GM21529 (cell line): ENCODE results near the gene CXCL12.

Experiments used
- ATAC-seq: cut with Tn5 transposase; IDR thresholded peaks from one replicate; pipeline ENCODE4 v1.9.1; 2021; ENCODE audit not compliant: unreplicated experiment

The CXCL12 gene

DNA sequence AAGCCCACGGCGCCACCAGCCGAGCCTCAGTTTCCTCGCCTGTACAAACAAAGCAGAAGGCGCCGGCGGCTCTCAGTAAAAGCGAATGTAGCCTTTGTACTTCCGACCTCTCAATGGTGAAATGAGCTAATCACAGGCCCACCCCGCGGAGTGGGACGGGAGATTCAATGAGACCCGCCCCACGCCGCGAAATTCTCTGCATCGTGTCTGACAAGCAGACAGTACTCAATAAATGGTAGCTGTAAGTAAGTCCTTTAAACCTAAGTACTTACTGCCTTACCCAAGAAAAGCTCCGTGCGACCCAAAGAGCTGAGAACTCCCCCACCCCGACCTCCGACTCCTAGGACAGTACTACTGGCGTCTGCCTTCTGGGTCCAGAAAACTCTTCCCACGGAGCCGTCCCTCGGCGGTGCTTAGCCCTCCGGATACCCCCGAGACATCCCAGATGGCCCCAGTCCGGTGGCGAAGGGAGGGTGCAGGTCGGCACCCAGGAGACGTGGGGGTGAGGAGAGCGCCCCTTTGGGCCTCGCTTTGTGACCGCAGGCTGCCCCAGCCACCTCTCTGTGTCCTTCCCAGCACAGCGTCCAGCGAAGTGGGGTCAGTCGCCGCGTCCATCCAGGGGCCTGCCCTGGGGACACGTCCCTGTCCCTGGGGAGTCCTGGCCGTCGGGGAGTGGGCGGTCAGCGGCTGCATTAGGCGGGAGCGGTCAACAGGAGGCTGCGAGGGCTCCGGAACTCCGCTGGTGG is 972 bp upstream of the CXCL12 start:
- ATAC-seq = no peak

DNA sequence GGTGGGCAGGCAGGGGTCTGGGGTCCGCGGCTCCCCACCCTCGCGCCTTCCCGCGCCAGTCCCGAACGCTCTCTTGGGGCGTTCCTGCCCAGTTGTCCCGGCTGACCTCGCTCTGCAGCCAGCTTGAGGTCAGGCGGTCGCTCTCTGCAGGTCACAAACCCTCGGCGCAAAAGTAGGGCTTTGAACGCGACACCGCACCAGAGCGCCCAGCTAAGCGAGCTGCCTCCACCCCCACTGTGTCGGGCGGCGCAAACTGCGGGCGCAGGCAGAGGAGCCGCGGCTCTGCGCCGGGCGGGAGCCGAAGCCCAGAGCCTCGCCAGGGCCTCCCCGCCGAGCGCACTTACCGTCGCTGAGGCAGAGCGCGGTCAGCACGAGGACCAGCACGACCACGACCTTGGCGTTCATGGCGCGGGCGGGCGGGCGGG is 284 bp downstream of the CXCL12 start:
- no peak for ATAC-seq

DNA sequence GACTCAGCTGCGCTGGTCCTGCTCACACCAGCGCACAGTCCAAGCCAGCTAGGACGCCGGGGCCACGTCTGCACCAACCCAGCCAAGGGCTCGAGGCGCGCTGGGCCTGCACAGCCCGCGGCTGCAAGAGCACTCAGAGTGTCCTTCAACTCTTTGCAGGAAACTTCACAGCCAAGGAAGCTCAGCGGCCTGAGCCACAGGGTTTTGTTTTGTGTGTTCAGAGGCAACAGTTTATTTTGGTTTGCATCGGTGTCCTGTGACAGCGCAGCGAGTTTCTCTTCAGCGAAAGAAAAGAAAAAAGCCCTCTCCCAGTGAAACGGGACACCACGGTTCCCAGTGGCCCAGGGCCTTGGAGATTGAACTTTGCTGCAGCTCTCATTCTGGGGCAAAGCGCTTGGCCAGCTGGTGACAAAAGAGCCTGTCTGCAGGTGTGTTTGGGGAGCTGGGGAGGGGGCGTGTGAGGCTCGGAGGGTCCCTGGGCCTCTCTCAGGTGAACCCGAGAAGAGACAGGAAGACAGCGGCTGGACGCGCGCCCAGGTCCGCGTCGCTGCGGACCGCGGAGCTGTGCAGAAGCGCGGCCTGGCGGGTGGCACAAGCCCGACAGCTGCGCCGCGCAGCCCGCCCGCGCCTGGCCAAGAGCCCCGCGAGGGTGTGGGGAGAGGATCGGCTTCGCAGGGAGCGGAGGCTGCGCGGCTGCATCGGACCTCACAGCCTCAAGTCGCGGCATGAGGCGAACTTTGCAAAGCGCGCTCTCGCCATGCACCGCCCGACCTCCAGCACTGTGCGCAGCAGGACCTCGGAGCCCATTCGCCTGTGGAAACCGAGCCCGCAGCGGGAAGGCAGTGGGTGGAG is 922 bp downstream of the CXCL12 start:
- no peak for ATAC-seq

DNA sequence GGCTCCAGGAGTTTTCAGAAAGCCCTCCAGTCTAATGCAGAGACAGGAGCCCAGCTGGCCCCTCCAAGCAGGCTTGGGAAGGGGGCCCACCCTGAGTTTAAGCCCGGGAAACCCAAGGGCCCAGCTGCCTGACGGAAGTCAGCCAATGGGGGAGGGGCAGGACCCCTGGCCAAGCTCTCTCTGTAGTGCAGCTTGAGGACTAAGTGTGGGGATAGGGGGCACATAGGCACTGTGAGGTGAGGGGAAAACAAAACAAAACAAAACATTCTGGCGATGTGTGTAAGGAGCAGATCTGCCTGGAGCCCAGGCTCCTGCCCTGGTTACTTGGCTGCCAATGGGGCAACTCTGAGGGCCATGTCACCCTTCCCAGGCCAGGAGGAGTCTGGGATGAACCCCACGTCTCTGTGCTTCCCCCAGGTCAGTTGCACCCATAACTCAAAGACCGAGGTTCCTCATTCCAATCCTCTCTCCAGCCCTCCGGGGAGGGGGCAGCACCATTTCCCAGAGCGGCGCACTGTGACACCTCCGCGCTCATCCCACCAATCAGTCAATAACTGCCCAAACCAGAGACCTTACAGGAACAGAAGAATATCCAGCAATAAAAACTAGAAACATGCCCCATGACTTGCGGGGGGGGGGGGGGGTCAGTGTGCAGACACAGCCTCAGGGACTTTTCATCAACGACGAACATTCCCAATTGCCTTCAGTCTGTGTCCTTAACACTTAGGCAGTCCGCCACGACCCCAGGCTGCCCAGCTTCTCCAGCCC is 1.7 kb downstream of the CXCL12 start:
- no peak for ATAC-seq

DNA sequence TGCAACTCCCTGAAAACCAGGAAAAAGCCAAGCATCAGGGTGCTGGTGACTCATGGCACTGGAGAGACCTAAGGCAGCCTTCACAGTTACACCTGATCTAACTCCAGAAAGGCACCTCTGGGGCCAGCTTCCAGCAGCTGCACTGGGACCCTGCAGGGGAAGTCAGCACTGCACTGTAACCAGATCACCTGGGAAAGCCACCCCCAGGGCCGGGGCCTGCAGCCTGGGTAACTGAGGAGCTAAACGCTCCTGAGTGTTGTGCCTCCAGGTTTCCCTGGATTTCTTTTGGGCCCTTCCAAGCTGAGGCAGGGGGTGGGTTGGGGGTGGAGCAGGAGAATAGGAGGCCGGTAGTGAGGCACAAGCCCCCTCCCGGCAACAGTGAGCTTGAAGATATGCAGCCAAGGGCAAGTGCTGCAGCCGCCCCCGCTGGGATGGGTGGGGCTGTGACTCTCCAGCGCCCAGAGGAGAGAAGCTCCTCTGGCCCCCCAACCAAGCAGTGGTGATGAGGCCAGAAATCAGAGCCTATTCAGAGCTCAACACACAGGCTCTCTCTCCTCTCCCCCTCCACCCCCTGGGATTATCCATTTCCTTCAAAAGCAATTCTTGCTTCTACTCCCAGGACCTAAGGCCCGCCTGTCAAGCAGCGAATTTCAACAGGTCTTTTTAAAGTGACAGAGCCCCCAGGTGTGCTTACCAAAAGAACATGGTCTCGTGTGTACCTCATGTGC is 2.6 kb downstream of the CXCL12 start:
- ATAC-seq = no peak

DNA sequence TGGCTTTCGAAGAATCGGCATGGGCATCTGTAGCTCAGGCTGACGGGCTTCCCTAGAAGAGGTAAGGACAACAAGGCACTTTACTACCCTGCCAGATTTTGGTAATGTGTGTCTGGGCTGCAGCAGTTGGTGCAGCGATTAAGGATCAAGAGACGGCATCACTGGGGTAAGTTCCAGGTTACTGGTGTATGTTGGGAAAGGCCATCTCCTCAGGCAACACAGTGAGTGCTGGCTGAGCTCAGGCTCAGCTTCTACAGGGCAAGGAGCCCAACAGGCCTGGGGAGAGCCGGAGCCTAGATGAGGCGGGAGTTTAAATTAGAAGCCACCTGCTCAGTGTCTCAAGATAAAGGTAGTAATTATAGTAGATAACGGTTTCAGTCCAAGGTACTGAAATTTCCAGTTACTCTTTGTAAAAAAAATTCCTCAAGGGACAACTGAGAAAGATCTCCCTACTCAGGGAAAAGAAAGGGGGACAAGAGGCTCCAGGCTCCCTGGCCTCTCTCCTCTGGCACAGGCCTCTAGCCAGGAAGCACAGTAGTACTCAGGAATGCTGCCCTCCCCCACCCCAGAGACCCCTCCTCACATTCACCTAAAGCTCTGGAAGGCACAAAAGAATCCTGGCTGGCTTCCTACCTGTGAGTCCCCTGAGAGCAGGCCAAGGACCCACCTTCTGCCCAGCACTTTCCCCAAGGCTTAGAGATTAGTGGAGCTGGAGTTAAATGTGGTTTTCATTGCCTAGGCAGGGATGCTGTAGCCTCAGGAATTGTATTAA is 3.9 kb downstream of the CXCL12 start:
- ATAC-seq = no peak

DNA sequence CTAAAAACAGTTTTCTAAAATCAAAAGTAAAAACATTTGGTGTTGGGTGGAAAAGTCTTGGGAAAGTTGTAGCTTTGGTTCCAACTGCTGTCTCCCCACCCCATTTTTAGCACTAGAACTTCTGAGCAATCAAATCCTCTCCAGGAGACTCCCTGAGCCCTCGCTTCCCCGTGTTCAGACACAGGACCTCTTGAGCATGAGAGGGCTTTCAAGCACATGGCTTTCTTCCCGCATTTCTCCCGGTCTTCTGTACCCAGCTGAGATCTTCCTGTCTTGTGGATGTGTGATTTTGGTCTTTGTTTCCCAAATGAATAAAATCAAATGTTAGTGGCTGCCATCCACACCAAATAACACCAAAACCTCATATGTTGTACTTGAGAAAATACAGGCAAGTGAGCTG is 5.0 kb downstream of the CXCL12 start:
- ATAC-seq = no peak

DNA sequence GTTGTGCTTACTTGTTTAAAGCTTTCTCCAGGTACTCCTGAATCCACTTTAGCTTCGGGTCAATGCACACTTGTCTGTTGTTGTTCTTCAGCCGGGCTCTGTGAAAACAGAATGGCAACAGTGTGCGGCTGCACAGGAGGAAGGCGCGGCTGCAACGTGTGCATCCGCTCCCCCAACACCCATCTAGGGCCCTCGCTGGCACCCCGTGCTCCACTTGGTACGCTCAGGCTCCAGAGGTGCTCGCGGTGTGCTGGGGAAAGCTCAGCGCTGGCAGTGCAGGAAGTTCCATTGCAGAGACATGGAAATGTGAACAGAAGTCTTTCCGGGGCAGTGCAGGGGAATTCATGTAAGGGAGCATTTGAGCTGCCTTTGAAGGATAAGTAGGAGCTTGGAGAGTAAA is 6.3 kb downstream of the CXCL12 start:
- no peak for ATAC-seq

DNA sequence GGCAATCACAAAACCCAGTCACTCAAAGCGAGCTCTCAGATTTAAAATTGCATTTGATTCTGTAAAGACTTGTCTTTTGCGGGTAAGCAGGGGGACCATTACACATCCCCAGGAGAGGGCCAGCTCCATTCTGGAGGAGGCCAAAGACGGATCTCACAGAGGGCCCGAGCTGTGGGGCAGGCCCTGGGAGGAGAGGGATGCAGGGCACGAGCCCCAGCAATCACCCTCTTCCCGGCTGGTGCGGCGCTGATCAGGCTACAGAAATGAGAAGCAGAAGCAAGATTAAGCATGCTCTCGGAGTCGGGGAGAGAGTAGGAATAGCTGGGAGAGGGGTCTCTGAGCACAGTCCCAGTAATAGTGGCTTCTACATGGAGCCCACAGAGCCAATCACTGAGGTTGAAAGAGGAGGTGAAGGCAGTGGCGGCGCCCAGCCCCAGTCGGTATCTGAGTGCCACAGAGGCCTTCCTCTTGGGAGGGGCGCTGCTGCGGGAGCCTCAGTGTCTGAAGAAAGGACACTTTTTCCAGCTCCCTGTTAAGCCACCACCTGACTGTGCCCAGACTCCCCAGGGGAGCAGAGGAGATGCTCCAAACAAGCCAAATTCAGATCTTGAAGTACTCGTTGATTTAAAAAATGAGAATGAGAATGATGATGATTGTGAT is 7.1 kb downstream of the CXCL12 start:
- ATAC-seq = no peak

DNA sequence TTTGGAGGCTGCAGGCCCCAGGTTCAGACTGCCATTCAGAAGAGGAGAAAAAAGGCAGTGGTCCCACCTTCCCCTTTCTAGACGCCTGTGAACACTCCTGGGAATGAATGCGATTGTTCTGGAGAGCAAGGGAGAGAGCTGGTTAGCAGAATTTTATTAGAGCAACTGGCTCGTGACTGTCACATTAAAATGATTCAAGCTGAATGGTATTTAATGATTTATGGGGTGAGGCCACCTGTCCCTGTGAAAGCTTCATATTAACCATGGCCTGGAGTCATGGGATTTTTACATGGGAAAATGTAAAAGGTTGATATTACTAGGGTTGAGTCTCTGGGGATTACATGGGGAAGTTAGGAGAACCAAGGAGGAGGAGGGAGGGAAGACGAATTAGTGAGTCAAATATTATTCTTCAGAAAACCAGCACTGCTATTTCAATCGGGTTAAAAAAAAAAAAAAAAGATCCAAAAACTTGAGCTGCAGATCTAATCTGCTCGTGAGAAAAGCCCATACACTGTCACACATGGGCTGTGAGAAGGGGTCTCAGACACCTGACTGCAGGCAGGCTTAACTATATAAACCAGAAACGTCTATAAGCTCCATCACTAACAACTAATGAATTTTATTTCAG is 8.3 kb downstream of the CXCL12 start:
- no peak for ATAC-seq

DNA sequence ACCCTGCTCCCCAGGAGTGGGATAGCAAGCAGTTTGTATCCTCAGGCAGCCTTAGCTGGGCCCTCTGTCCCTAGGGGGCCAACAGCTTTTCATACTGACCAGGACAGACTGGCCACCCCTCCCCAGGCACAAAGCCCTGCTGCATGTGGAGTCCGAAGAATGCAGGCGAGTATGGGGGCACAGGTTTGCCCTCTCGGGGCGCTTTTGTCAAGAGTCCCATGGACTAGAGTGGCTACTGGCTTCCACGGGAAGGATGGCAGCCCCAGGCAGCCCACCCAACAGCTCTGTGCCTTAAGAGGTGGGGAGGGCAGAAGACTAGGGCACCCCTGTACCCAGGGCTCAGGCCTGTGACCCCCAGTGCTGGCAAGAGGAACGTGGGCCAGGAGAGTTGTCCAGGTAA is 10.7 kb downstream of the CXCL12 start:
- no peak for ATAC-seq

DNA sequence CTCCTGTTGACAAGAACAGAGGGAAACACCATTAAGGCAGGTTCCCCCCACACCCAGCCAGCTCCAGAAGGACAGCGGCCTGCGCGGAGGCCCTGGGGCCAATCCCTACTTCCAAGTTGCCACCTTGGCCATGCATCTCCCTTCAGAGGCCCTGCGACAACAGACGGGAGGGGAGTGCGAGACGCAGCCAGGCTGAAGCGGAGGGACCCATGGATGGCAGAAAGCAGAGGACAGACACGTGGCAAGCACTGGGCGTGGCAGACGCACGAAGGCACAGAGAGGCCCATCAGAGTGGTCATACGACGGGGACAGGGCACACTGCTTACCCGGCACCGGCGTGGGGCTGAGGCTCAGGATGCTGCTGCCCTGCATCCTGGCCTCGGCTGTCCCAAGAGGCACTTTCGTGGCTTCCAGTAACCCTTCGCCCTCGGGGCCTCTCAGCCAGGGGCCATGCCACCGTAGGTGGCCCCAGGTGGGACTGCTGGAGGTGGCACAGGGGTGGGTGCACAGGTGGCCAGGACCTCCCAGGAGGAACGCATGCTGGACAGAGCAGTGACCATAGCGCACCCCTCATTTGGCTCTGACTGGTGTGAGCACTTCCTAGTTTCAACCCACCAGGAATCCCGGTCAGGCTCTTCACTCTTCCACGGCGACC is 11.4 kb downstream of the CXCL12 start:
- no peak for ATAC-seq

DNA sequence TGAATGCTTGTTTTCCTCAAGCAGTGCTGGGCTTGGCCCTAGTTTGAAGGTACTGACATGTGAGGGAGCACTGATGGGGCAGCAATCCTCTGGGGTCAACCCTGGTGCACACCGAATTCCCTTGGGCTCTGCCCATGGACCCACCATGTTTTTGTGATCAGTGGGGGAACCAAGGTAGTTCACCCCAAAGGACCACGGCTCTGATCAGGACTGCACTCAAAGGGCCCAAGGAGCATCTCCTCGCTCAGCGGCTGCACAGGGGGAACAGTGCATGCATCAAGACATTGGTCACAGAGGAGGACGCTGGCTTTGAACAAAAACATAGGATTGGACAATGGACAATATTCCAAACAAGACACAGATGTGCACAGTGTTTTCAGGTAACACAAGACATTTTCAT is 12.7 kb downstream of the CXCL12 start:
- no peak for ATAC-seq

DNA sequence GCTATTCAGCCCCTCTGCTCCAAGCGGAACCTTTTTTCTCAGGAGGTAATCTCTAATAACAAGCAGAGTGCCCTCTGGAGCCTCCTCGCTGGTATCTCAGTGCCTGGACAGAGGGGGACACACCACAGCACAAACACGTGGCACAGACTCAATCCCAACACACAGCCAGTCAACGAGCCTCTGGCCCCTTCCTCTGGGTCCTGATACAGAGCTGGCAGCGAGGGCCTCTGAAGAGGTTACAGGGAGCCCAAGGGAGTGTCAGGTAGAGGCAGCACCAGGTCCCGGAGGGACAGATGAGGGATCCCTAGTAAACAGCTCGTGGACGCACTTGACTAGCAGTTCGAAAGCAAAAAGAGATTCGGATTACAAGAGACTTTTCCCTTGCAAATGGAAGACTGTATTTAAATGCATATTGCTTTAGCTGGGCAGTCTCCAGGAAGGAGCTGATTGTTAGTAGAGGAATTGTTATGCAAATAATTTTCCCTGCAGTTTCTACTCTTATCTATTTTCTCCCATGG is 14.1 kb downstream of the CXCL12 start:
- ATAC-seq = no peak

DNA sequence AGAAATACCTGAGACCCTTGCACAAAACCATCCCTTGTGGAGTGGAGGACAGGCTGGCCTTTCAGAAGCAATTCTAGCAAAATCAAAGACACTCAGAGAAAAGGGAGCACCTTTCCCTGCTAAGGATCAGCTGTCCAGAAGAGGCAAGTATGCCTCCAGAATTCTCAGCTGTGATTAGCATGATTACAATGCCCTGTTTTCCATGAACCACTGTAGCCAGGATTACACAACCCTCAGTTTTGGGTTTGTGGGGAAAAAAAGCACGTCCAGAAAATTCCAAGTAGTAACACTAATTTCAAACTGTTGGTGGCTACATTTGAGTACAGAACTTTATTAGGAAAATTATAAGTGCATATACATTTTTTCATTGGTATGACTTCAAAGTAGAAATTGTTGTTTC is 15.0 kb downstream of the CXCL12 start:
- ATAC-seq = no peak

DNA sequence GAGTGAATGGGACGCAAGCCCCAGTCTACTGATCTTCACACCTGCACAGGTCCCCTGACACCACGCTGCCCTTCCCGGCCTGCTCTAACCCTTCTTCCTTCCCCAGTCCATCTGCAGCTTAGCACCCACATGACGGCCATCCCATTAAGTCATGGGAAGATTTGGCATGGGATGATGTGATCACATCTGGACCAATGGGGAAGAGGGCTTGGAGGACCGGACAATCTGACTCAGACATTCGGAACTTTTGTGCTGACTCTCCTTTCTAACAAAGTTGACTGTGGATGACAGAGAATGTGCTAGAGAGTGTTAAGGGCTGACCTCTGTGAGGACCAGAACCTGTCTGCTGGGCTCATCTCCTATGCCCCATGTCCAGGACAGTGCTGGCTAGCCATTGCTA is 15.6 kb downstream of the CXCL12 start:
- no peak for ATAC-seq

DNA sequence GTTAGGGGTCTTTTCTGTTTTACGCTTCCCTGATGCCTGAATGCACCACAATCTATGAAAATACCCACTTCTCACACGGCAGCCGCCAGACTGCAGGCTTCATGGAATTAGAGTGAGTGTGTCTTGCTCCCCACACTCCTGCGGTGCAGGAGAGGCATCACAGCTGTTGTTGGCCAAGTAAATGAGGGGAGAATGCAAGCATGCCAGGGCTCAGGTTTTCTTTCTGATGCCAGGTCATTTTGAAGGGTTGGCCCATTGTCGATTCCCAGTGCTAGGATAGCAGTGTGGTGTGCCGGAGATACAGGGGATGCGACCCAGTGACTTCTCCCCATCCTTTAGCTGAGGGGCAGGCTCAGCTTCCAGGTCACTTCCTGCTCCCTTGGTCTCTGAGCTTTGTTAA is 16.3 kb downstream of the CXCL12 start:
- no peak for ATAC-seq

DNA sequence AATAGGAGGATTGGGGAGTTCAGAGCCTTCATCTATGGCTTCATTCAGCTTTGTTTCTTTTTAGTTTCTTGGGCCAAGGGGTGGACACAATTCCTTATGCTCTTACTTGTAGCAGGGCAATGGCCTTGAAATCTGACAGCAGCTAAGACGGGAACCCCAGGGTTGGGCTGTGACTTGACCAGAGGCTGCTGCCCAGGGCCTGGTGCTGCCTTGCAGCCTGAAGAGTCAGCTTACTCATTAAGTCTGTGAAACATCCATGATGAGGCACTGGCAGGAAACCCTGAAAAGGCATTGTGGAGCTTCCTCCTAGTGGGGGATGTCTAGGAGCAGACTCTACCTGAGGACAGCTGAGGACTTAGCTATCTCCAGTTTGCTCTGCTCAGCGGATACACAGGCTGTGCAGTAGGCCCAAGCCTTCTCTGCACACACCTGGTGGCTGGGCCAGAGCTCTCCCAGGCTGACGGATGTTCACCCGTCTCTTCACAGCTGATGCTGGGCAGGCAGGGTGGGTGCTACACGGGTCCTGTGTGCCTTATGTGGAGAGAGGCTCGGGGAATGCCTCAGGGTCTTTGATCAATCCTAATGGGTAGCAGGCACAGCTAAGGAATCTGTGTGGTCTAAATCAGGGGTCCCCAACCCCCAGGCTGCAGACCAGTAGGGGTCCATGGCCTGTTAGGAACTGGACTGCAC is 17.8 kb downstream of the CXCL12 start:
- no peak for ATAC-seq
